KMS-11 (cell line): Measurements from ENCODE around the gene PLXDC2.

Source experiments
- H2AFZ ChIP-seq: fragments of 200-600 bp; sonication (generic); 2 replicates; pipeline ENCODE4 v1.6.1; 2016; ENCODE audit warnings: antibody characterized with exemption, mixed run types, low read depth
- H3K27ac ChIP-seq: fragments of 200-600 bp; sonication (generic); 2 replicates; pipeline ENCODE4 v1.6.1; 2016; ENCODE audit warnings: mild to moderate bottlenecking, mixed run types
- H3K27me3 ChIP-seq: fragments of 200-600 bp; sonication (generic); 2 replicates; pipeline ENCODE4 v1.6.1; 2017; ENCODE audit warnings: mild to moderate bottlenecking, low read depth, mixed run types, moderate library complexity; ENCODE audit not compliant: insufficient read depth
- H3K36me3 ChIP-seq: fragments of 200-600 bp; sonication (generic); 2 replicates; pipeline ENCODE4 v1.6.1; 2017; ENCODE audit warnings: mild to moderate bottlenecking, mixed run types; ENCODE audit not compliant: insufficient read depth
- H3K4me1 ChIP-seq: fragments of 200-600 bp; sonication (generic); 2 replicates; pipeline ENCODE4 v1.6.1; 2016; ENCODE audit warnings: mild to moderate bottlenecking, low read depth, mixed run types; ENCODE audit not compliant: poor library complexity, severe bottlenecking
- H3K4me2 ChIP-seq: fragments of 200-600 bp; sonication (generic); 2 replicates; pipeline ENCODE4 v1.7.0; 2016; ENCODE audit warnings: mild to moderate bottlenecking, mixed run types
- H3K4me3 ChIP-seq: fragments of 200-600 bp; sonication (generic); IDR thresholded peaks from 2 replicates; pipeline ENCODE4 v1.6.1; 2017; ENCODE audit warnings: low read depth, low read length, mixed read lengths; ENCODE audit not compliant: insufficient read depth
- H3K79me2 ChIP-seq: fragments of 200-600 bp; sonication (generic); 2 replicates; pipeline ENCODE4 v1.6.1; 2016; ENCODE audit warnings: low read depth, mixed run types; ENCODE audit not compliant: insufficient read depth
- H3K9ac ChIP-seq: fragments of 200-600 bp; sonication (generic); 2 replicates; pipeline ENCODE4 v1.6.1; 2016; ENCODE audit warnings: mild to moderate bottlenecking, mixed run types
- H4K20me1 ChIP-seq: fragments of 200-600 bp; sonication (generic); 2 replicates; pipeline ENCODE4 v1.6.1; 2016; ENCODE audit warnings: mild to moderate bottlenecking, mixed run types; ENCODE audit not compliant: insufficient read depth
- TF ChIP-seq, protein P1 (sequence below): fragments of 200-600 bp; sonication (generic); conservative IDR thresholded peaks from 2 replicates; pipeline ENCODE4 v1.6.1; 2017; ENCODE audit warnings: low read depth, mild to moderate bottlenecking, antibody characterized with exemption, low read length, moderate library complexity, mixed read lengths

PLXDC2 gene

DNA sequence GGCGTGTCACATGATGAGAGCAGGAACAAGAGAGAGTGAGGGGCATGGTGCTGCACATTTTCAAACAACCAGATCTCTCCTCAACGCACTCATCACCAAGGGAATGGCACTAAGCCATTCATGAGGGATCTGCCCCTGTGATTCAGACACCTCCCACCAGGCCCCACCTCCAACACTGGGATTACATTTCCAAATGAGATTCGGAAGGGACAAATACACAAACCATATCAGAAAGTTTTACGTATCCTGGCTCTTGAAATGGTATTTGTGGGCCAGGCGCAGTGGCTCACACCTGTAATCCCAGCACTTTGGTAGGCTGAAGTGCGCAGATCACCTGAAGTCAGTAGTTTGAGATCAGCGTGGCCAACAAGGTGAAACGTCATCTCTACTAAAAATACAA is 189.4 kb downstream of the PLXDC2 start:
- TF ChIP-seq, protein P1, sequence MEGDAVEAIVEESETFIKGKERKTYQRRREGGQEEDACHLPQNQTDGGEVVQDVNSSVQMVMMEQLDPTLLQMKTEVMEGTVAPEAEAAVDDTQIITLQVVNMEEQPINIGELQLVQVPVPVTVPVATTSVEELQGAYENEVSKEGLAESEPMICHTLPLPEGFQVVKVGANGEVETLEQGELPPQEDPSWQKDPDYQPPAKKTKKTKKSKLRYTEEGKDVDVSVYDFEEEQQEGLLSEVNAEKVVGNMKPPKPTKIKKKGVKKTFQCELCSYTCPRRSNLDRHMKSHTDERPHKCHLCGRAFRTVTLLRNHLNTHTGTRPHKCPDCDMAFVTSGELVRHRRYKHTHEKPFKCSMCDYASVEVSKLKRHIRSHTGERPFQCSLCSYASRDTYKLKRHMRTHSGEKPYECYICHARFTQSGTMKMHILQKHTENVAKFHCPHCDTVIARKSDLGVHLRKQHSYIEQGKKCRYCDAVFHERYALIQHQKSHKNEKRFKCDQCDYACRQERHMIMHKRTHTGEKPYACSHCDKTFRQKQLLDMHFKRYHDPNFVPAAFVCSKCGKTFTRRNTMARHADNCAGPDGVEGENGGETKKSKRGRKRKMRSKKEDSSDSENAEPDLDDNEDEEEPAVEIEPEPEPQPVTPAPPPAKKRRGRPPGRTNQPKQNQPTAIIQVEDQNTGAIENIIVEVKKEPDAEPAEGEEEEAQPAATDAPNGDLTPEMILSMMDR, result no peak
- Histone ChIP-seq H3K27me3 (no peaks in the 10 kb centered on the region), H3K4me1 (peaks cover 41% of the 10 kb centered on the region), H3K36me3 (no peaks in the 10 kb centered on the region), H3K79me2 (no peaks in the 10 kb centered on the region), H3K4me3 (no peak overlapping the region), H2AFZ (no peak overlapping the region), H4K20me1 (no peaks in the 10 kb centered on the region), H3K27ac (no peak overlapping the region), H3K9ac (no peak overlapping the region), H3K4me2 (no peak overlapping the region)

GRCh38 chr10:20006169-20006870 is 190.1 kb downstream of the PLXDC2 start:
- TF ChIP-seq, protein P1, result no peak
- Histone ChIP-seq H3K27me3 (no peaks in the 10 kb centered on the region), H3K4me1 (peaks cover 41% of the 10 kb centered on the region), H4K20me1 (no peaks in the 10 kb centered on the region), H3K36me3 (no peaks in the 10 kb centered on the region), H3K4me3 (no peak overlapping the region), H3K9ac (no peak overlapping the region), H3K27ac (no peak overlapping the region), H3K79me2 (no peaks in the 10 kb centered on the region), H2AFZ (no peak overlapping the region), H3K4me2 (no peak overlapping the region)

GRCh38 chr10:20007426-20007825 is 191.2 kb downstream of the PLXDC2 start:
- no peaks in the 10 kb centered on the region for H3K79me2 ChIP-seq
- H3K27ac ChIP-seq, result no peak overlapping the region
- TF ChIP-seq, protein P1, result no peak
- no peaks in the 10 kb centered on the region for H3K36me3 ChIP-seq
- no peak overlapping the region for H3K4me2 ChIP-seq
- peaks cover 40% of the 10 kb centered on the region for H3K4me1 ChIP-seq
- H4K20me1 ChIP-seq, result no peaks in the 10 kb centered on the region
- H2AFZ ChIP-seq, result no peak overlapping the region
- H3K4me3 ChIP-seq, result no peak overlapping the region
- no peak overlapping the region for H3K9ac ChIP-seq
- H3K27me3 ChIP-seq, result no peaks in the 10 kb centered on the region

DNA sequence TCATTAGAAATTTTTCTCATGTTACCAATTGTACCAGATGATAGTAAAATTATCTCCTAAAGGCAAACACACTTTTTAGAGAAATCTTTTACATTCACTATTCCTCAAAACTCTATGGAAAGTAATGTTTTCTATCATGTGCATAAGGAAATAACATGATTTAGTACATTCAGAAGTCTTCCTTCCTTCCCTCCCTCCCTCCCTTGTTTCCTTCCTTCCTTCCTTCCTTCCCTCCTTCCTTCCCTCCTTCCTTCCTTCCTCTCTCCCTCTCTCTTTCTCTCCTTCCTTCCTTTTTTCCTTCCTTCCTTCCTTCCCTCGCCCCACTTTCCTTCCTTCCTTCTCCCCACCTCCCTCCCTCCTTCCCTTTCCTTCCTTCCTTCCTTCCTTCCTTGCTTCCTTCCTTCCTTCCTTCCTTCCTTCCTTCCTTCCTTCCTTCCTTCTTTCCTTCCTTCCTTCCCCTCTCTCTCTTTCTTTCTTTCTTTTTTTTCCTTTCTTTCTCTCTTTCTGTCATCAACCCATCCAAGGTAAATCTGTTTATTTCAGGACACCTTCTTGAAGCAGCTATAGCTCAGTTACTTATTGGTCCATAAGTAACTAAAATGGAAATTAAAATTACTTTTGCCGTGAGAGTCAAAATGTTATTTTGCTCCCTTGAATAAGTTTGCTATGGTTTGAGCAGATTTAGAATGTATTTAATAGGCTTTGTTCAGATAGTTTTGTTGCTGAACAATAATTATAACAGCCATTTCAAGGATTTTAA is 197.9 kb downstream of the PLXDC2 start:
- H3K79me2 ChIP-seq, result no peaks in the 10 kb centered on the region
- no peak overlapping the region for H3K9ac ChIP-seq
- TF ChIP-seq, protein P1, result no peak
- no peaks in the 10 kb centered on the region for H3K4me1 ChIP-seq
- H3K4me2 ChIP-seq, result no peak overlapping the region
- no peak overlapping the region for H2AFZ ChIP-seq
- no peak overlapping the region for H3K27ac ChIP-seq
- no peaks in the 10 kb centered on the region for H4K20me1 ChIP-seq
- H3K36me3 ChIP-seq, result no peaks in the 10 kb centered on the region
- H3K4me3 ChIP-seq, result no peak overlapping the region
- no peaks in the 10 kb centered on the region for H3K27me3 ChIP-seq
